ENCODE measurements around the gene PITPNM3. TPM values are rescaled to one million over a fixed set of nuclear protein-coding genes. Genes with fewer than 3 reads are reported as not detected.

The PITPNM3 gene
- total and polyA plus RNA-seq, 2 of the 8 experiments (the other 6 are each of a cell fraction or from before 2014, with no cell fraction given), result 1.7 to 3.1 TPM

- H3K14ac ChIP-seq (ENCODE audit: insufficient read length), result no peak overlapping the region
- TF ChIP-seq SAP30 (IDR thresholded peaks at IDR 0.05; ENCODE audit: insufficient read depth, insufficient replicate concordance, low read length) (no peak), POU5F1 (IDR thresholded peaks at IDR 0.05; ENCODE audit: low read depth, low read length) (no peak)
- 0 out of 2 replicates have a peak overlapping the region, but pooled peaks have one; percentile 32 for H2BK20ac ChIP-seq (ENCODE audit: low read length)
- WGBS, 2 experiments (ENCODE audit: extremely low coverage in 1 of 2, insufficient coverage in 1 of 2, insufficient read length in 1 of 2, insufficient replicate concordance in 2 of 2, low coverage in 1 of 2, low lambda C conversion rate in 2 of 2, missing lambda C conversion rate in 1 of 2), result 91% methylated on average over 19 of the region's 22 CpGs; no CpG with 5 or more reads in 1 of the 2 experiments
- peaks cover 0 to 13% (median 8%) of the 10 kb centered on the region in 4 experiments; a peak in 4 of 7 replicates for H3K4me1 ChIP-seq (replicated peaks in 1 of 4; ENCODE audit: control insufficient read depth in 3 of 4, insufficient read depth in 4 of 4, low read length in 3 of 4)
- H3K27ac ChIP-seq (ENCODE audit: low read depth, low read length), result no peak overlapping the region
- DNase-seq (ENCODE audit: low read depth in 1 of 2, low spot score in 2 of 2) (no peak), FAIRE-seq (no peak)
- ChIA-PET CTCF (ENCODE audit: partially characterized antibody) (interaction anchor here (1.0 to 6.4 kb wide), 12 partner anchors 10 to 103 kb away, joined by 3 to 68 read pairs (median 9); no protein-coding TSS in a partner anchor), POLR2A (ENCODE audit: partially characterized antibody) (interaction anchor here (0.9 to 2.0 kb wide), 2 partner anchors 11 to 168 kb away, joined by 3 to 5 read pairs; no protein-coding TSS in a partner anchor)
- no peak overlapping the region for H4K5ac ChIP-seq (ENCODE audit: insufficient read length, low read depth, low read length)
- no peak overlapping the region for H3K23ac ChIP-seq (ENCODE audit: insufficient read length)
- no peaks in the 10 kb centered on the region for H3K23me2 ChIP-seq (ENCODE audit: low read depth, low read length)
- H4K91ac ChIP-seq (replicated peaks; ENCODE audit: insufficient read length, low read length), result no peak overlapping the region
- H2BK12ac ChIP-seq (ENCODE audit: low read depth, low read length), result no peak overlapping the region
- H4K8ac ChIP-seq (ENCODE audit: extremely low read depth, insufficient read depth, low read length), result no peak overlapping the region; the same call in 1 of the 2 replicates
- no peaks in the 10 kb centered on the region for H3K79me1 ChIP-seq (ENCODE audit: low read depth, low read length)
- H3K4ac ChIP-seq (replicated peaks; ENCODE audit: insufficient read length, low read depth, low read length), result no peak overlapping the region
- no peak overlapping the region for H3K18ac ChIP-seq (ENCODE audit: extremely low read depth, low read length)
- no peak overlapping the region for H2BK120ac ChIP-seq (replicated peaks; ENCODE audit: low read depth, low read length)
- no peaks in the 10 kb centered on the region for H3K79me2 ChIP-seq (ENCODE audit: control insufficient read depth in 1 of 2, insufficient read depth in 2 of 2, low read length in 2 of 2)
- H3K27me3 ChIP-seq (replicated peaks in 1 of 4; ENCODE audit: control insufficient read depth in 3 of 4, extremely low read depth in 1 of 4, insufficient read depth in 3 of 4, low read length in 3 of 4), result no peaks in the 10 kb centered on the region
- no peak overlapping the region for H3K9ac ChIP-seq (replicated peaks in 1 of 4; ENCODE audit: extremely low read depth in 1 of 4, low read depth in 3 of 4, low read length in 3 of 4)
- H3K36me3 ChIP-seq (ENCODE audit: control insufficient read depth in 2 of 4, insufficient read depth in 4 of 4, low read length in 3 of 4), result no peaks in the 10 kb centered on the region
- no peak overlapping the region for H3K56ac ChIP-seq (replicated peaks; ENCODE audit: insufficient read length, low read depth, low read length)
- H3K4me3 ChIP-seq (ENCODE audit: extremely low read depth in 1 of 4, insufficient read depth in 2 of 4, low read depth in 3 of 4, low read length in 4 of 4), result no peak overlapping the region
- no peaks in the 10 kb centered on the region for H4K20me1 ChIP-seq (replicated peaks in 1 of 2; ENCODE audit: control insufficient read depth in 1 of 2, insufficient read depth in 2 of 2, low read length in 2 of 2)
- no peak overlapping the region for H2AFZ ChIP-seq (ENCODE audit: low read length)
- H2AK5ac ChIP-seq (ENCODE audit: low read depth, low read length), result no peak overlapping the region; the same call in 1 of the 2 replicates
- H2BK15ac ChIP-seq (ENCODE audit: low read length), result no peak overlapping the region
- H3K9me3 ChIP-seq (ENCODE audit: insufficient read depth in 2 of 2, low read depth in 1 of 2, low read length in 1 of 2), result no peaks in the 10 kb centered on the region
- H2BK5ac ChIP-seq (ENCODE audit: low read depth, low read length), result no peak overlapping the region
- H3K4me2 ChIP-seq (ENCODE audit: insufficient read depth in 1 of 2, low read depth in 2 of 2, low read length in 2 of 2), result no peak overlapping the region
These were observed 82.0 kb downstream of the PITPNM3 start for GRCh38 chr17:6474376-6474775.
